Left kidney (tissue), 2 donors: ENCODE data around the gene HFM1. TPM values are rescaled to one million over a fixed set of nuclear protein-coding genes. Genes with fewer than 3 reads are reported as not detected.
"Not testable (repeated sequence)": the region's sequence is repeated elsewhere in the genome, so short reads cannot be mapped to it uniquely, and the experiment has no call there.

Experiments used
- DNase-seq: peaks from one replicate; pipeline ENCODE4 v3.0.0-alpha.2; 2013
- polyA plus RNA-seq: library from polyadenylated mRNA; unstranded; fragments of 120-200 nt; gene quantifications from one replicate; pipeline ENCODE4 v1.2.1, GENCODE V29; 2013; ENCODE audit not compliant: insufficient read length

Gene HFM1
- polyA plus RNA-seq, 1 donor: 11.0 TPM

GRCh38 chr1:91349524-91349923 is 55.1 kb downstream of the HFM1 start:
- DNase-seq: no peak

- DNase-seq: no peak
These were observed 57.8 kb downstream of the HFM1 start for GRCh38 chr1:91346824-91347223.

GRCh38 chr1:91345395-91346005 is 59.1 kb downstream of the HFM1 start:
- peak; percentile 37 for DNase-seq

DNA sequence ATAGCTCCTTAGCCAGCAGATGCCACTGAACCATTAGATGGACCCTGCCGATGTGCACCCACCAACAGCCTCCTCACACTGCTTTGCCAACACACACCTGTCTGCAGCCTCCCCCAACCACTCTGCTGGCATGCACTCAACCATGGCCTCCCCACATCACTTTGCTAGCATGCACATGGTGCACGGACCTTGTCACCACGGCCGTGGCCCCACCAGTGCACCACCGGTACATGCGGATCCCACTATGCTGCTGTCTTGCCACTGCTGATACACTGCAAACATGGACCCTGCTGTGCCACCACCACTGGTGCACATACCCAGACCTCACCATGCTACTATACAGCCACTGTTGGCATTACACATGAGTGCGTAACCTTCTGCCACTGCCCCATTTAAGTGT is 66.1 kb downstream of the HFM1 start:
- no peak for DNase-seq

GRCh38 chr1:91335603-91336002 is 69.0 kb downstream of the HFM1 start:
- no peak for DNase-seq

GRCh38 chr1:91334856-91335255 is 69.8 kb downstream of the HFM1 start:
- DNase-seq: no peak

- DNase-seq: no peak
These were observed 79.2 kb downstream of the HFM1 start for GRCh38 chr1:91325456-91325855.

DNA sequence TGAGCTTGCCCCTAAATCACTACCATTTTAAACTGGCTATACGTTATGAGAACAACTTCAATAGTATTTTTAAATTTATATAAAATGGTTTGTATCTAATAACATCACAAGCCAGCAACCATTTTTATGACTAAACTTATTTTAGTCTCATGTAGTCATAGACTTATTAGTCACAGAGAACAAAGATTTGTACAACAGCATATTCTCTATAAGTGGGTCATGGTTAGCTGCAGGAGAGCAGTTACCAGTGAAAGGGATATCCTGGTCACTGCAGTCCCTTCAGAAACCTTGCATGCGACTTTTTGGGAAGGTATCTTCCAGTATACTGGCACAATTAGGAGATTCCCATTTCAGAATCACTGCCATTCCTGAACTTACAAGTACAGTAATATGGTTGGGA is 90.0 kb downstream of the HFM1 start:
- no peak for DNase-seq

- no peak for DNase-seq
These were observed 93.0 kb downstream of the HFM1 start for GRCh38 chr1:91311672-91312071.

DNA sequence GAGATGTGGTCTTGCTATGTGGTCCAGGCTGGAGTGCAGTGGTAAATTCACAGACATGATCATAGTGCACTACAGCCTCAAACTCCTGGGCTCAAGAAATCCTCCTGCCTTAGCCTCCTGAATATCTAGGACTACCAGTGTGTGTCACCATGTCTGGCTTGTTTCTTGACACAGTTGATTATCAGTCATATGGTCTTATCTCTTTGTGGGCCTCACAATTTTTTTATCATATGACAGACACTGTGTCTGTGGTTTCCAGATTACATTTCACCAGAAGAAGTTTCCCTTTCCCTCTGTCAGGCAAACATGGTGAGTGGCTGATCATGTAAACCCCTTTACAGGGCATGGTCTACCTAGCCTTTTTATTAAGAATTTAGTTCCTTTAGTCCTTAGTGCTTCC is 96.1 kb downstream of the HFM1 start:
- DNase-seq: no peak

DNA sequence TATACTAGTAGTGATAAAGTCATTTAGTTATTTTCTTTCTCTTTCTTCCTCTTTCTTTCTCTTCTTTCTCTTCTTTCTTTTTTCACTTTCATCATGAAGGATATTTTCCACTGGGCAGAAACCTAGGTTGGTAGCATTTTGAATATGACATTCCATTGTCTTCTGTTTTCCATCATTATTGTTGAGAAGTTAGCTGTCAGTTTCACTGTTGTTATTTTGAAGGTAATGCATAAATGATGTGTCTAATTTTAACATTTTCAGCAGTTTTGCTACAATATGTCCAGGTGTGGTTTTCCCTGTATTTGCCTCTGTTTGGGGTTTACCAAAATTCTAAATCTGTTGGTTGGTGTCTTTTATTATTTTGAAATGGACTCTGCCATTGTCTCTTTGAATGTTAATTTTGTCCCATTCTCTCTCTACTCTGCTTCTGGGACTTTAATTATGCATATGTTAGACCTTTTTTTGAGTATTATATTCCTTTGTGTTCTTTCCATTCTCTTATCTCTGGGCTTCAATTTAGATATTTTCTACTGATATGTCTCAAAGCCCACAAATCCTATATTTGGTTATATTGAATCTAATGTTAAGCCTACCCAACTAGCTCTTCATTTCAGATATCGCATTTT is 96.7 kb downstream of the HFM1 start:
- no peak for DNase-seq

- no peak for DNase-seq
These were observed 101.5 kb downstream of the HFM1 start for GRCh38 chr1:91303165-91303564.

GRCh38 chr1:91288843-91289553 is 115.6 kb downstream of the HFM1 start:
- not testable (repeated sequence) for DNase-seq

DNA sequence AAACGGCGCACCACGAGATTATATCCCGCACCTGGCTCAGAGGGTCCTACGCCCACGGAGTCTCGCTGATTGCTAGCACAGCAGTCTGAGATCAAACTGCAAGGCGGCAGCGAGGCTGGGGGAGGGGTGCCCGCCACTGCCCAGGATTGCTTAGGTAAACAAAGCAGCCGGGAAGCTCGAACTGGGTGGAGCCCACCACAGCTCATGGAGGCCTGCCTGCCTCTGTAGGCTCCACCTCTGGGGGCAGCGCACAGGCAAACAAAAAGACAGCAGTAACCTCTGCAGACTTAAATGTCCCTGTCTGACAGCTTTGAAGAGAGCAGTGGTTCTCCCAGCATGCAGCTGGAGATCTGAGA is 117.7 kb downstream of the HFM1 start:
- not testable (repeated sequence) for DNase-seq

DNA sequence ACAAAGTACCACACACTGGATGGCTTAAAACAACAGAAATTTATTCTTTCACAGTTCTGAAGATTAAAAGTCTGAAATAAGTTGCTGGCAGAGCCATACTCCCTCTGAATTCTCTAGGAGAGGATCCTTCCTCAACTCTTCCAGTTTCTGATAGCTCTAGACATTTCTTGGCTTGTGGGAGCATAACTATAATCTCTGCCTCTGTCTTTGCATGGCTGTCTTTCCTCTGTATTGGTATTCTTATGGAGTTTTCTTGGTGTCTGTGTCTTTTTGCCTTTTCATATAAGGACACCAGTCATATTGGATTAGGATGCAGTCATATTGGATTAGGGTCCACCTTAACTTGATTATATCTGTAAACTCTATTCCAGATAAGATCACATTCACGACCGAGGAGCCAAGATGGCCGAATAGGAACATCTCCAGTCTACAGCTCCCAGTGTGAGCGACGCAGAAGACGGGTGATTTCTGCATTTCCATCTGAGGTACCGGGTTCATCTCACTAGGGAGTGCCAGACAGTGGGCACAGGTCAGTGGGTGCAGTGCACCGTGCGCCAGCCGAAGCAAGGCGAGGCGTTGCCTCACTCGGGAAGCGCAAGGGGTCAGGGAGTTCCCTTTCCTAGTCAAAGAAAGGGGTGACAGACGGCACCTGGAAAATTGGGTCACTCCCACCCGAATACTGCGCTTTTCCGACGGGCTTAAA is 118.2 kb downstream of the HFM1 start:
- DNase-seq: not testable (repeated sequence)

DNA sequence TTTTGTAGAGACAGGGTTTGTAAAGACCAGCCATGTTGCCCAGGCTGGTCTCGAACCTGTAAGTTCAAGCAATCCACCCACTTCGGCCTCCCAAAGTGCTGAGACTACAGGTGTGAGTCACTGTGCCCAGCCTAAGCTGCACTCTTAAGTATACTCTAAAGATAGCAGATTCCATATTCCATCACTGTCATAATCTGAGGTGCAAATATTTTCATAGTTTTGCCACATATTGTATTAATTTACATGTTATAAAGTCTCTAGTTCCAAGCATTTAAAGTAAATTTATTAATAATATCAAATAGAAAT is 121.3 kb downstream of the HFM1 start:
- DNase-seq: no peak

DNA sequence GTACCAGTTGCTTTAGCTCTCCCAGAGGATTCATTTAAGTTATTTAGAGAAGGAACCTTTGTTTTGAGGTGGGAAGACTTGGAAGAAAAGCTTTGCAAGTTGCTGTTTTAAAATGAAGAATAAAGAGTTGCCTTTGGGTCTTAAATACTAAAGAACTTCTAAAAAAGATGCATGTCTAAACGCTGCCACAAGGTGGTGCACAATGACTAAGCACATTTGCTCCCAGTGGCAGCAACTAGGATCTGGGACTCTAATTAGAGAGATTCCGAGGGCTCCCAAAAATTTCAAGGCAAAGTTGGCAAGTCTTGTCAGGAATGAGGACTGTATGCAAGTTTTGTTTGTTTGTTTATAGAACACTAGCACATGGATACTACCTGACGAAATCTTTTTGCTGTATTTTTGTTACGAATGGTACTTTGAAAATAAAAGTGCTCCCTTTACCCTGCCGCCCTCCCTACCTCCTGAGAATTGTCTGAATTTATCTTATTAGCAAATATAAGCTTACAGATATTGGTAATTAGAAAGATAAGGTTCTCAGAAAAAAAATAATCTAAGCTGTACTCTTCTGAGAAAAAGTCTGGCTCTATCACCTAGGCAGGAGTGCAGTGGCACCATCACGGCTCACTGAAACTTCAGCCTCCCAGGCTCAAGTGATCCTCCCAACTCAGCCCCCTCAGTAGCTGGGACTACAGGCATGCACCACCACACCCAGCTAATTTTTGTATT is 121.8 kb downstream of the HFM1 start:
- DNase-seq: peak; percentile 69

- DNase-seq: no peak
These were observed 122.9 kb downstream of the HFM1 start for GRCh38 chr1:91281782-91282181.

GRCh38 chr1:91278754-91279153 is 125.9 kb downstream of the HFM1 start:
- DNase-seq: peak; percentile 14

- DNase-seq: no peak
These were observed 130.8 kb downstream of the HFM1 start for GRCh38 chr1:91273875-91274274.

GRCh38 chr1:91261655-91262054 is 143.0 kb downstream of the HFM1 start:
- DNase-seq: no peak

DNA sequence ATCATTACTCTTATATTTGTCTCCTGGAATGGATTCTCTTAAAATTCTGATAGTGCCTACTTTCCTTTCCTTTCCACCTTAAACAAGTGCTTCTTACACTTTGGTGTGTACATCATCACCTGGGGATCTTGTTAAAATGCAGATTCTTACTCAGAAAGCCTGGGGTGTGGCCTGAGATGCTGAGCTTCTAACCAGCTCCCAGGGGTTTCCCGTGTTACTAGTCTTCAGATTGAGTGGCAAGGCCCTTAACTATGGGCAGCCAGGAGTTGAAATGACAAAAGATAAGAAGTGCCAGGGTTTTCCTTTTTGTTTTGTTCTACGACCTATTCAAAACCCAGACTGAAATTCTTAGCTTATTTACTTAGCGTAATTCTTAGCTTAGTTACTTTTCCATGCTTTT is 159.2 kb downstream of the HFM1 start:
- DNase-seq: no peak

DNA sequence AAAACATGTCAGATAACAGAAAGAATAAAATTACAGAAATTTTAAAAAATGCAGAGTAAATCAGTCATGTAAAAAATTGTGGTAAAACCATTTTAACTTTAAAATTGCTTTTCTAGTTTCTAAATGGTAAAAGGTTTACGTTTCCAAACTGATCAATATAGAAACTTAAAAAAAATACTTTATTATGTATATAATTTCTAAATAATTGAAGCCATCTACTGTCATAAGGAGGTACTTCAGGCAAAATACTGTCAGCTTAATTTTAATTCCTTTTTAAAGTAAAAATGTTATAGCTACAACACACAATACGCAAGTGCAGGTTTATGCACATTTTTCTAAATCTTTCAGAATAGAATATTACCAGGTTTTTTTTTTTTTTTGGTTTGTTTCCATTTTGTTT is 159.9 kb downstream of the HFM1 start:
- no peak for DNase-seq
